PFSK-1 (cell line): ENCODE measurements around the gene ATF6.

Source experiments
- FOXP2 ChIP-seq: optimal IDR thresholded peaks from 2 replicates; pipeline ENCODE3; 2011; ENCODE audit warnings: borderline replicate concordance, control low read depth, inconsistent platforms; ENCODE audit not compliant: insufficient read depth; ENCODE audit errors: extremely low read length, extremely low read depth
- POLR2AphosphoS5 ChIP-seq: IDR thresholded peaks from 2 replicates; pipeline ENCODE4 v1.6.1; 2012; ENCODE audit warnings: low read depth, mild to moderate bottlenecking, control low read depth, low read length, moderate library complexity
- SIN3A ChIP-seq: IDR thresholded peaks from 2 replicates; pipeline ENCODE4 v1.6.1; 2012; ENCODE audit warnings: mild to moderate bottlenecking, low read length, moderate library complexity, borderline replicate concordance; ENCODE audit not compliant: insufficient read depth
- TAF1 ChIP-seq: IDR thresholded peaks from 2 replicates; pipeline ENCODE4 v1.6.1; 2012; ENCODE audit warnings: low read length, control low read depth, borderline replicate concordance; ENCODE audit not compliant: insufficient read depth
- TF ChIP-seq, protein P1 (sequence below), 2 experiments: IDR thresholded peaks; 2 replicates each; pipeline versions ENCODE4 v1.6.1 to v1.8.0; 2011 to 2012; ENCODE audit warnings: low read depth in 2 of 2, low read length in 2 of 2, control low read depth in 1 of 2, inconsistent platforms in 1 of 2, mild to moderate bottlenecking in 1 of 2, moderate library complexity in 1 of 2; ENCODE audit not compliant: insufficient read depth in 1 of 2

DNA sequence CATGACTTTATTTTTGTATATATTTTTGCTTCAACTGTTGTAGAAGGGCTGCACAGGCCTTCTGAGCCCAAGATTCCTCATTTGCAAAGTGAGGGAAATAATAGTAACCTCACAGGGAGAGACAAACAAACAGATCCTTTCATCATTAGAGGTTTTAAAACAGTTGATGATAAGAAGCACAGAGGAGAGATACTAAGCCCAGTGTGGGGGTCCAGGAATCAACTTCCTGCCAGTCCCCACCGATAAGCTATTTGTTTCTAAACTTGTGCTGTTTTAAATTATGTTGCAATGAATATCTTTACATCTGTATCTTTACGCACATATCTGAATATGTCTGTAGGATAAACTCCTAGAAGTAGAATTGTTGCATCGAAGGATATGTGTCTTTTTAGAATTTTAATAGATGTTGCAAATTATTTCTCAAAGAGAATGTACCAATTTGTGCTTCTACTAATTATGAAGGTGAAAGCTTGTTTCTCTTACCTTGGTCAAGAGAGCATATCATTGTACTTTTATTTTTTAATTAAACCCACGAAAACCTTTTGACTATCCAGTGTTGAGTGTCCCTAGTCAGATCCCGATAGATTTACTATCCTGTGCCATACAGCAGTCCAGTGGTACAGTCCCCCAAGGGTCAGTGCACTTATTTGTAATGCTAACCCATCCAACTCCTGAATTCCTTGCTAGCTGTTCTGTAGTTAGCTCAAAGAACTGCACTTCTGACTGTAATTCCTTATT, 34.0 kb upstream of the ATF6 start:
- TF ChIP-seq TAF1 (no peak), POLR2AphosphoS5 (no peak), SIN3A (no peak), FOXP2 (no peak)
- TF ChIP-seq, protein P1, sequence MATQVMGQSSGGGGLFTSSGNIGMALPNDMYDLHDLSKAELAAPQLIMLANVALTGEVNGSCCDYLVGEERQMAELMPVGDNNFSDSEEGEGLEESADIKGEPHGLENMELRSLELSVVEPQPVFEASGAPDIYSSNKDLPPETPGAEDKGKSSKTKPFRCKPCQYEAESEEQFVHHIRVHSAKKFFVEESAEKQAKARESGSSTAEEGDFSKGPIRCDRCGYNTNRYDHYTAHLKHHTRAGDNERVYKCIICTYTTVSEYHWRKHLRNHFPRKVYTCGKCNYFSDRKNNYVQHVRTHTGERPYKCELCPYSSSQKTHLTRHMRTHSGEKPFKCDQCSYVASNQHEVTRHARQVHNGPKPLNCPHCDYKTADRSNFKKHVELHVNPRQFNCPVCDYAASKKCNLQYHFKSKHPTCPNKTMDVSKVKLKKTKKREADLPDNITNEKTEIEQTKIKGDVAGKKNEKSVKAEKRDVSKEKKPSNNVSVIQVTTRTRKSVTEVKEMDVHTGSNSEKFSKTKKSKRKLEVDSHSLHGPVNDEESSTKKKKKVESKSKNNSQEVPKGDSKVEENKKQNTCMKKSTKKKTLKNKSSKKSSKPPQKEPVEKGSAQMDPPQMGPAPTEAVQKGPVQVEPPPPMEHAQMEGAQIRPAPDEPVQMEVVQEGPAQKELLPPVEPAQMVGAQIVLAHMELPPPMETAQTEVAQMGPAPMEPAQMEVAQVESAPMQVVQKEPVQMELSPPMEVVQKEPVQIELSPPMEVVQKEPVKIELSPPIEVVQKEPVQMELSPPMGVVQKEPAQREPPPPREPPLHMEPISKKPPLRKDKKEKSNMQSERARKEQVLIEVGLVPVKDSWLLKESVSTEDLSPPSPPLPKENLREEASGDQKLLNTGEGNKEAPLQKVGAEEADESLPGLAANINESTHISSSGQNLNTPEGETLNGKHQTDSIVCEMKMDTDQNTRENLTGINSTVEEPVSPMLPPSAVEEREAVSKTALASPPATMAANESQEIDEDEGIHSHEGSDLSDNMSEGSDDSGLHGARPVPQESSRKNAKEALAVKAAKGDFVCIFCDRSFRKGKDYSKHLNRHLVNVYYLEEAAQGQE (IDR thresholded peaks at IDR 0.05; ENCODE audit: insufficient read depth in 1 of 2, low read depth in 2 of 2, low read length in 2 of 2) = no peak
